ENCODE results near the gene NOS1AP. TPM values are rescaled to one million over a fixed set of nuclear protein-coding genes. Genes with fewer than 3 reads are reported as not detected.

Gene NOS1AP
- total RNA-seq, 2 experiments from 2014 or later = not detected

GRCh38 chr1:162396201-162396906 lies 326.9 kb downstream of the NOS1AP start:
- H3K4me2 ChIP-seq (ENCODE audit: low read length) = no peak overlapping the region
- H4K20me1 ChIP-seq (ENCODE audit: insufficient read depth, low read length) = no peaks in the 10 kb centered on the region
- no peaks in the 10 kb centered on the region for H3K9me2 ChIP-seq (ENCODE audit: insufficient read depth, low read length)
- intact Hi-C loops (cut with micrococcal nuclease; ENCODE audit: unreplicated experiment) = no loop called here
- H3K27ac ChIP-seq (ENCODE audit: low read depth, low read length, poor library complexity, severe bottlenecking) = no peak overlapping the region
- no peak overlapping the region for H2AFZ ChIP-seq (ENCODE audit: low read length)
- TF ChIP-seq EZH2phosphoT487 (IDR thresholded peaks at IDR 0.05; ENCODE audit: borderline replicate concordance, low read depth, low read length) = no peak
- no peak for TF ChIP-seq CTCF (conservative IDR thresholded peaks at IDR 0.05; ENCODE audit: low read length)
- H3K79me2 ChIP-seq (ENCODE audit: insufficient read depth, low read depth, low read length) = no peaks in the 10 kb centered on the region
- no peaks in the 10 kb centered on the region for H3K9me3 ChIP-seq (ENCODE audit: low read length)
- CTCF ChIA-PET (ENCODE audit: unreplicated experiment) = no interaction called here
- POLR2A ChIA-PET = no interaction called here
- BruUV-seq (replicated peaks) = no TSS peak
- no peak for DNase-seq (ENCODE audit: low spot score)
- no peaks in the 10 kb centered on the region for H3K4me1 ChIP-seq (ENCODE audit: insufficient read depth, low read length, poor library complexity, severe bottlenecking)
- no peak overlapping the region for H3K4me3 ChIP-seq (ENCODE audit: low read depth, low read length, poor library complexity, severe bottlenecking)
- H3K36me3 ChIP-seq (ENCODE audit: insufficient read depth, low read length) = no peaks in the 10 kb centered on the region

GRCh38 chr1:162397039-162397448 lies 327.6 kb downstream of the NOS1AP start:
- no peaks in the 10 kb centered on the region for H3K9me3 ChIP-seq (ENCODE audit: low read length)
- intact Hi-C loops (cut with micrococcal nuclease; ENCODE audit: unreplicated experiment) = no loop called here
- no peak for TF ChIP-seq EZH2phosphoT487 (IDR thresholded peaks at IDR 0.05; ENCODE audit: borderline replicate concordance, low read depth, low read length)
- TF ChIP-seq CTCF (conservative IDR thresholded peaks at IDR 0.05; ENCODE audit: low read length) = no peak
- no peak overlapping the region for H3K27ac ChIP-seq (ENCODE audit: low read depth, low read length, poor library complexity, severe bottlenecking)
- H2AFZ ChIP-seq (ENCODE audit: low read length) = no peak overlapping the region
- no peak for DNase-seq (ENCODE audit: low spot score)
- H3K9me2 ChIP-seq (ENCODE audit: insufficient read depth, low read length) = no peaks in the 10 kb centered on the region
- POLR2A ChIA-PET = no interaction called here
- H3K4me1 ChIP-seq (ENCODE audit: insufficient read depth, low read length, poor library complexity, severe bottlenecking) = no peaks in the 10 kb centered on the region
- H3K36me3 ChIP-seq (ENCODE audit: insufficient read depth, low read length) = no peaks in the 10 kb centered on the region
- no peak overlapping the region for H3K4me2 ChIP-seq (ENCODE audit: low read length)
- CTCF ChIA-PET (ENCODE audit: unreplicated experiment) = interaction anchor here (0.5 kb wide), 1 partner anchor 180 kb away, joined by 3 read pairs; no protein-coding TSS in a partner anchor
- BruUV-seq (replicated peaks) = no TSS peak
- no peaks in the 10 kb centered on the region for H4K20me1 ChIP-seq (ENCODE audit: insufficient read depth, low read length)
- H3K4me3 ChIP-seq (ENCODE audit: low read depth, low read length, poor library complexity, severe bottlenecking) = no peak overlapping the region
- H3K79me2 ChIP-seq (ENCODE audit: insufficient read depth, low read depth, low read length) = no peaks in the 10 kb centered on the region

GRCh38 chr1:162397943-162398560 lies 328.6 kb downstream of the NOS1AP start:
- no peaks in the 10 kb centered on the region for H3K79me2 ChIP-seq (ENCODE audit: insufficient read depth, low read depth, low read length)
- H3K4me2 ChIP-seq (ENCODE audit: low read length) = no peak overlapping the region
- H3K4me3 ChIP-seq (ENCODE audit: low read depth, low read length, poor library complexity, severe bottlenecking) = no peak overlapping the region
- no peak for DNase-seq (ENCODE audit: low spot score)
- TF ChIP-seq EZH2phosphoT487 (IDR thresholded peaks at IDR 0.05; ENCODE audit: borderline replicate concordance, low read depth, low read length) = no peak
- TF ChIP-seq CTCF (conservative IDR thresholded peaks at IDR 0.05; ENCODE audit: low read length) = no peak
- no peak overlapping the region for H3K27ac ChIP-seq (ENCODE audit: low read depth, low read length, poor library complexity, severe bottlenecking)
- intact Hi-C loops (cut with micrococcal nuclease; ENCODE audit: unreplicated experiment) = no loop called here
- no peaks in the 10 kb centered on the region for H3K9me2 ChIP-seq (ENCODE audit: insufficient read depth, low read length)
- H3K36me3 ChIP-seq (ENCODE audit: insufficient read depth, low read length) = no peaks in the 10 kb centered on the region
- H2AFZ ChIP-seq (ENCODE audit: low read length) = no peak overlapping the region
- no peaks in the 10 kb centered on the region for H4K20me1 ChIP-seq (ENCODE audit: insufficient read depth, low read length)
- no peaks in the 10 kb centered on the region for H3K9me3 ChIP-seq (ENCODE audit: low read length)
- POLR2A ChIA-PET = interaction anchor here (1.4 kb wide), 1 partner anchor 9 kb away, joined by 4 read pairs; no protein-coding TSS in a partner anchor
- no TSS peak for BruUV-seq (replicated peaks)
- no peaks in the 10 kb centered on the region for H3K4me1 ChIP-seq (ENCODE audit: insufficient read depth, low read length, poor library complexity, severe bottlenecking)
- CTCF ChIA-PET (ENCODE audit: unreplicated experiment) = no interaction called here

Data from OCI-LY7 (cell line).